Measurements from ENCODE around the gene PON3.

- TF ChIP-seq POLR2AphosphoS5 (IDR thresholded peaks at IDR 0.05; ENCODE audit: low read depth) (peak; percentile 79), CTCF (conservative IDR thresholded peaks at IDR 0.05; ENCODE audit: low read depth in 2 of 2) (no peak), EZH2 (IDR thresholded peaks at IDR 0.05; ENCODE audit: low read depth, unreplicated experiment) (no peak), ZNF462 (CRISPR knock-in tag; IDR thresholded peaks at IDR 0.05) (no peak), CREB1 (CRISPR knock-in tag; IDR thresholded peaks at IDR 0.05; ENCODE audit: low read depth) (no peak), REST (IDR thresholded peaks at IDR 0.05; ENCODE audit: unreplicated experiment) (no peak), EZH2phosphoT487 (IDR thresholded peaks at IDR 0.05; ENCODE audit: unreplicated experiment) (no peak), ZNF114 (CRISPR knock-in tag; IDR thresholded peaks at IDR 0.05) (no peak), NANOG (IDR thresholded peaks at IDR 0.05; ENCODE audit: borderline replicate concordance) (no peak), ZNF331 (CRISPR knock-in tag; IDR thresholded peaks at IDR 0.05; ENCODE audit: low read depth) (no peak), STAT1 (IDR thresholded peaks at IDR 0.05; ENCODE audit: unreplicated experiment) (no peak)
Observed at GRCh38 chr7:95434557-95435421, 38.6 kb upstream of the PON3 start, which contains the start of gene PON2.
